Measurements from ENCODE around the gene AUTS2. TPM values are rescaled to one million over a fixed set of nuclear protein-coding genes. Genes with fewer than 3 reads are reported as not detected.

The AUTS2 gene
- total RNA-seq, 1 donor from 2014 or later, result 53.0 TPM

DNA sequence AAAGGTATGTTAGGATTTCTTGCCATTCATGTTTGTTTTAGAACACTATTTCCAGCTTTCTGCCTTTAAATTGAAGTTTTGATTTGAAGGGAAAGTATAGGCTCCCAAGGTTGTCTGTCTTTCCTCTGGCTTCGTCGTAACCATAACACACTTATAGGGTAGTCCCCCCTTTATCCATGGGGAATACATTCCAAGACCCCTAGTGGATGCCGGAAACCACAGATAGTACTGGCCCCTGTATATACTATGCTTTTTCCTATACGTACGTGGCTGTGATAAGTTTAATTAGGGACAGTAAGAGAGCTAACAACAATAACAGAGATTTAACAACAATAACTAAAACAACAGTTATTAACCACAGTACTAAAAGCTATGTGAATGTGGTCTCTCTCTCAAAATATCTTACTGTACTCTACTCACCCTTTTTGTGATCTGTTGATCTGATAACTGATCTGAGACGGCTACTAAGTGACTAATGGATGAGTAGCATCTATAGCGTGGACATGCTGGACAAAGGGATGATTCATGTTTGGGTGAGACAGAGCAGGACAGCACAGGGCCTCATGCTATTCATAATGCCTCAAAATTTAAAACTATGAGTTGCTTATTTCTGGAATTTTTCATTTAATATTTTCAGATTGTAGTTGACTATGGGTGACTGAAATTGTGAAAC, 273.1 kb downstream of the AUTS2 start:
- H3K9me3 ChIP-seq, result no peaks in the 10 kb centered on the region
- TF ChIP-seq, protein P1, sequence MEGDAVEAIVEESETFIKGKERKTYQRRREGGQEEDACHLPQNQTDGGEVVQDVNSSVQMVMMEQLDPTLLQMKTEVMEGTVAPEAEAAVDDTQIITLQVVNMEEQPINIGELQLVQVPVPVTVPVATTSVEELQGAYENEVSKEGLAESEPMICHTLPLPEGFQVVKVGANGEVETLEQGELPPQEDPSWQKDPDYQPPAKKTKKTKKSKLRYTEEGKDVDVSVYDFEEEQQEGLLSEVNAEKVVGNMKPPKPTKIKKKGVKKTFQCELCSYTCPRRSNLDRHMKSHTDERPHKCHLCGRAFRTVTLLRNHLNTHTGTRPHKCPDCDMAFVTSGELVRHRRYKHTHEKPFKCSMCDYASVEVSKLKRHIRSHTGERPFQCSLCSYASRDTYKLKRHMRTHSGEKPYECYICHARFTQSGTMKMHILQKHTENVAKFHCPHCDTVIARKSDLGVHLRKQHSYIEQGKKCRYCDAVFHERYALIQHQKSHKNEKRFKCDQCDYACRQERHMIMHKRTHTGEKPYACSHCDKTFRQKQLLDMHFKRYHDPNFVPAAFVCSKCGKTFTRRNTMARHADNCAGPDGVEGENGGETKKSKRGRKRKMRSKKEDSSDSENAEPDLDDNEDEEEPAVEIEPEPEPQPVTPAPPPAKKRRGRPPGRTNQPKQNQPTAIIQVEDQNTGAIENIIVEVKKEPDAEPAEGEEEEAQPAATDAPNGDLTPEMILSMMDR (IDR thresholded peaks at IDR 0.05), result no peak
- TF ChIP-seq POLR2AphosphoS5 (IDR thresholded peaks at IDR 0.05; ENCODE audit: insufficient read depth in 1 of 2, low read depth in 1 of 2) (no peak), POLR2A (IDR thresholded peaks at IDR 0.05) (no peak)
- no peaks in the 10 kb centered on the region for H3K36me3 ChIP-seq
- H3K27me3 ChIP-seq, result no peaks in the 10 kb centered on the region
- DNase-seq (ENCODE audit: extremely low spot score in 2 of 2), result no peak
- intact Hi-C loops (cut with DNase I), result no loop called here
- H3K27ac ChIP-seq, result no peak overlapping the region
- no peak overlapping the region for H3K4me3 ChIP-seq
- H3K4me1 ChIP-seq, result no peaks in the 10 kb centered on the region

DNA sequence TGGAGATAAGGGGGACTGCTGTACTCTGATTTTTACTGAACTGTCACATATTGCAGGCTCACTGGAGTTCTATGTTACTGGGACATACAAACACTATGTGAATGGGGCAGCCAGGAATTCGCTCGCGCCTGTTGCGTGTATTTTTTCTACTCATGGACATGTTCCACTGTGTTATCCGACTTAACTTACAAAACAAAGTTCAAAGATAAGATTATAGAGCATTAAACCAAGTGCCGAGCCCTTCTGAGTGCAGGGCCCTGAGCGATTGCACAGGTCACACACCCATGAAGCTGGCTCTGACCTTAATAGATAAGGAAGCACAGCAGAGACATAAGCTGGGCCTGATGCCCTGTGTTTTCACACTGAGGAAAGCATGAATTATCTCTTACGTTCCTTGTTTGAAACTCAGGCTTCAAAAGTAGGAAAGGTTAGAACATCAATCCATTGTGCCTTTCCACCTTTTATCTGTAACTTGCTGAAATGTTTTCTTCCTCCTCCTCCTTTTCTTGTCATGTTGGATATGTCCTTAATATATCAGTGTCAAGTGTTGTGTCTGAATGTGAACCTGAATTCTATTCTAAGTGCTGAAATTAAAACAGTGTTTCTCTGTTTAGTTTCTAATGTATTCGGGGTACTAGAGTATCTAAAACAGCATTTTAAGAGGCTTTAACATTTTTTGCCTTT, 273.8 kb downstream of the AUTS2 start:
- Histone ChIP-seq H3K36me3 (no peaks in the 10 kb centered on the region), H3K27ac (no peak overlapping the region), H3K9me3 (no peaks in the 10 kb centered on the region), H3K4me1 (no peaks in the 10 kb centered on the region), H3K4me3 (no peak overlapping the region), H3K27me3 (no peaks in the 10 kb centered on the region)
- intact Hi-C loops (cut with DNase I), result no loop called here
- TF ChIP-seq POLR2AphosphoS5 (IDR thresholded peaks at IDR 0.05; ENCODE audit: insufficient read depth in 1 of 2, low read depth in 1 of 2) (no peak), POLR2A (IDR thresholded peaks at IDR 0.05) (no peak)
- TF ChIP-seq, protein P1 (IDR thresholded peaks at IDR 0.05), result no peak
- DNase-seq (ENCODE audit: extremely low spot score in 2 of 2), result no peak

DNA sequence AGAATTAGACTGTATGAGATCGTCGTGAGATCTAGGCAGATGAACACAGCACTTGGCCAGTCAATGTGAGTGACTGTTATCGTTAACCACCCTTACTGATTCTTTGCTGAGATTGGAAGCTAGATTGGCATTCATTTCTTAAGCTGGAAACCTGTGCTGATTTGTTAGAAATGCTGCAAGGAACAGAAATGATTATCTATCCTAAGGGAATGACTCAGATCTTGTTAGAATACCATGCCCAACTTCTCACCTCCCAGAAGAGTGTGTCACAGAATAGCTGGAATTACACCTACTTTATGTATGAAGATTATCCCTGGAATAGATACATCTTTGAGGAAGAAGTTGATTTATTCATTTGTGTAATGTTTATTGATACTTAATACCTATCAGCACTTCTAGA, 275.2 kb downstream of the AUTS2 start:
- DNase-seq (ENCODE audit: extremely low spot score in 2 of 2), result no peak
- H3K9me3 ChIP-seq, result no peaks in the 10 kb centered on the region
- H3K27ac ChIP-seq, result no peak overlapping the region
- no peak overlapping the region for H3K4me3 ChIP-seq
- H3K4me1 ChIP-seq, result no peaks in the 10 kb centered on the region
- H3K36me3 ChIP-seq, result no peaks in the 10 kb centered on the region
- TF ChIP-seq POLR2AphosphoS5 (IDR thresholded peaks at IDR 0.05; ENCODE audit: insufficient read depth in 1 of 2, low read depth in 1 of 2), result no peak
- TF ChIP-seq, protein P1 (IDR thresholded peaks at IDR 0.05), result no peak
- no peak for TF ChIP-seq POLR2A (IDR thresholded peaks at IDR 0.05)
- intact Hi-C loops (cut with DNase I), result no loop called here
- no peaks in the 10 kb centered on the region for H3K27me3 ChIP-seq

DNA sequence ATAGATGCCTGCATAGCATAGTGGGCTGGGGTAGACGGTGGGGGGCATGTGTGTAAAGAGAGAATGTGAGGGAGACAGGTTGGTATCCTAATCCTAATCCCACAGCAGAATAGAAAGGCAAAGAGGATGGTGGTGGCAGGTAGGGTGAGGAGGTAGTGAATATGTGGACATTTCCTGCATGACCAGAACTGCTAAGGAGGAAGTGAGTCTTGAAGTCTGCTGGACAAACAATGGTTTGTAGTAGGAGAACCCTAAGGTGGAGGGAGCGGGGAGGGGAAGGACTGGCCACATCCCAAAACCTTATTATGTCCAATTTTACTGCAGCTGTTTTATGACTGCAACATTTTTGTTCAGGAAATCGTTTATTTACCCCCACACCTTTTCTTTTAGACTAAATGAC, 279.7 kb downstream of the AUTS2 start:
- no peaks in the 10 kb centered on the region for H3K9me3 ChIP-seq
- no peaks in the 10 kb centered on the region for H3K4me1 ChIP-seq
- no peak overlapping the region for H3K27ac ChIP-seq
- no peaks in the 10 kb centered on the region for H3K36me3 ChIP-seq
- intact Hi-C loops (cut with DNase I), result no loop called here
- H3K4me3 ChIP-seq, result no peak overlapping the region
- no peak for DNase-seq (ENCODE audit: extremely low spot score in 2 of 2)
- H3K27me3 ChIP-seq, result no peaks in the 10 kb centered on the region
- TF ChIP-seq POLR2AphosphoS5 (IDR thresholded peaks at IDR 0.05; ENCODE audit: insufficient read depth in 1 of 2, low read depth in 1 of 2), result no peak

DNA sequence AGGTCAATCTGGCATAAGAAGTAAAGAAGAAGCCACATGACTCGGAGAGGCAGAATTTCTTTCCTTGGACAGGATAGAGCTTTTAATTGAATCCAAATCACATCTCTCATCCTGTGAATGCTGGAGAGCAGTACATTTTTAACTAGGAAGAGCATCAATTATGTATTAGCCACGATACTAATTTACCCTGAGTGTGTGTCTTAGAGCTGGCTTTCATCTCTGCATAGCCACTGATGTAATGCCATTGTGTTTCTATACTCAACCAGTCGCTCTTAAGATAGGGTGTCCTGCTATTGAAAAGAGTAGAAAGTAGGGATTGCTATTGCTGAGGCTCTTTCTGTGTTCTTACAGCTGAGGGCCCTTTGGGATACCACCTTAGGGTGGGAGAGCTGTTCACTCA, 280.3 kb downstream of the AUTS2 start:
- Histone ChIP-seq H3K4me3 (no peak overlapping the region), H3K27me3 (no peaks in the 10 kb centered on the region), H3K9me3 (no peaks in the 10 kb centered on the region), H3K4me1 (no peaks in the 10 kb centered on the region), H3K36me3 (no peaks in the 10 kb centered on the region), H3K27ac (no peak overlapping the region)
- no peak for DNase-seq (ENCODE audit: extremely low spot score in 2 of 2)
- intact Hi-C loops (cut with DNase I), result no loop called here
- TF ChIP-seq, protein P1 (IDR thresholded peaks at IDR 0.05), result no peak
- TF ChIP-seq POLR2AphosphoS5 (IDR thresholded peaks at IDR 0.05; ENCODE audit: insufficient read depth in 1 of 2, low read depth in 1 of 2) (no peak), POLR2A (IDR thresholded peaks at IDR 0.05) (no peak)

Measured in vagina (tissue), 2 donors.